ENCODE results near the gene GRID2.

DNA sequence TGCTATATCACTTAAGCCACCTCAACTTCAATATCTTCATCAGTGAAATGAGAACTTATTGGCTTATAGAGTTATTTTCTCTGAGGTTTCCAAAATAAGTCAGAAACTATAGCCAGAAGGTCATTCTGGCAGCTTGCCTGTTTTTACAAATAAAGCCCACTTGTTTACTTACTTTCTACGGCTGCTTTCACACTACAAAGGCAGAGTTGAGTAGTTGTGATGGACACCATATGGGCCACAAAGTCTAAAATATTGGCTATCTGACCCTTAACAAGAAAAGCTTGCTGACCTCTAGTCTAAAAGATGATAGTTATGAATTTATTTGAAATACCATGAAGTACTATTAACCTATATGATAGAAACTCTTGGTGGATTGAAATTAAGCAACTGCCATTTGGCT lies 1457.5 kb downstream of the GRID2 start:
- TF ChIP-seq, protein P1, sequence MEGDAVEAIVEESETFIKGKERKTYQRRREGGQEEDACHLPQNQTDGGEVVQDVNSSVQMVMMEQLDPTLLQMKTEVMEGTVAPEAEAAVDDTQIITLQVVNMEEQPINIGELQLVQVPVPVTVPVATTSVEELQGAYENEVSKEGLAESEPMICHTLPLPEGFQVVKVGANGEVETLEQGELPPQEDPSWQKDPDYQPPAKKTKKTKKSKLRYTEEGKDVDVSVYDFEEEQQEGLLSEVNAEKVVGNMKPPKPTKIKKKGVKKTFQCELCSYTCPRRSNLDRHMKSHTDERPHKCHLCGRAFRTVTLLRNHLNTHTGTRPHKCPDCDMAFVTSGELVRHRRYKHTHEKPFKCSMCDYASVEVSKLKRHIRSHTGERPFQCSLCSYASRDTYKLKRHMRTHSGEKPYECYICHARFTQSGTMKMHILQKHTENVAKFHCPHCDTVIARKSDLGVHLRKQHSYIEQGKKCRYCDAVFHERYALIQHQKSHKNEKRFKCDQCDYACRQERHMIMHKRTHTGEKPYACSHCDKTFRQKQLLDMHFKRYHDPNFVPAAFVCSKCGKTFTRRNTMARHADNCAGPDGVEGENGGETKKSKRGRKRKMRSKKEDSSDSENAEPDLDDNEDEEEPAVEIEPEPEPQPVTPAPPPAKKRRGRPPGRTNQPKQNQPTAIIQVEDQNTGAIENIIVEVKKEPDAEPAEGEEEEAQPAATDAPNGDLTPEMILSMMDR (IDR thresholded peaks at IDR 0.05) = no peak
- no peak for TF ChIP-seq POLR2A (IDR thresholded peaks at IDR 0.05)

Measured in thyroid gland (tissue), 4 donors.